GM12801 (cell line): Measurements from ENCODE around the gene ZBED5.

Experiments used
- TF ChIP-seq, protein P1 (sequence below): IDR thresholded peaks from one replicate; pipeline ENCODE4 v1.5.1; 2011; ENCODE audit warnings: control low read depth; ENCODE audit not compliant: insufficient read length; ENCODE audit errors: extremely low read depth

Gene ZBED5

DNA sequence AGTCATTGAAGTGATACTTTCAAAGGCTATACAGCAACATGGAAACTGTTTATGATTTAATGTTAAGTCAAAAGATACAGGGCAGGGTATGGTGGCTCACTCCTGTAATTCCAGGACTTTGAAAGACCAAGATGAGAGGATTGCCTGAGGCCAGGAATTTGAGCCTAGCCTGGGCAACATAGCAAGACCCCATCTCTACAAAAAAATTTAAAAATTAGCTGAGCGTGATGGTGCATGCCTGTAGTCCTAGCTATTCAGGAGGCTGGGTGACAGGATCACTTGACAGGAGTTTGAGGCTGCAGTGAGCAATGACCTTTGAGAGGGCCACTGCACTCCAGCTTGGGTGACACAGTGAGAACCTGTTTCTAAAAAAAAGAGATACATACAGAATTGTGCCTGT, 39.3 kb upstream of the ZBED5 start:
- TF ChIP-seq, protein P1, sequence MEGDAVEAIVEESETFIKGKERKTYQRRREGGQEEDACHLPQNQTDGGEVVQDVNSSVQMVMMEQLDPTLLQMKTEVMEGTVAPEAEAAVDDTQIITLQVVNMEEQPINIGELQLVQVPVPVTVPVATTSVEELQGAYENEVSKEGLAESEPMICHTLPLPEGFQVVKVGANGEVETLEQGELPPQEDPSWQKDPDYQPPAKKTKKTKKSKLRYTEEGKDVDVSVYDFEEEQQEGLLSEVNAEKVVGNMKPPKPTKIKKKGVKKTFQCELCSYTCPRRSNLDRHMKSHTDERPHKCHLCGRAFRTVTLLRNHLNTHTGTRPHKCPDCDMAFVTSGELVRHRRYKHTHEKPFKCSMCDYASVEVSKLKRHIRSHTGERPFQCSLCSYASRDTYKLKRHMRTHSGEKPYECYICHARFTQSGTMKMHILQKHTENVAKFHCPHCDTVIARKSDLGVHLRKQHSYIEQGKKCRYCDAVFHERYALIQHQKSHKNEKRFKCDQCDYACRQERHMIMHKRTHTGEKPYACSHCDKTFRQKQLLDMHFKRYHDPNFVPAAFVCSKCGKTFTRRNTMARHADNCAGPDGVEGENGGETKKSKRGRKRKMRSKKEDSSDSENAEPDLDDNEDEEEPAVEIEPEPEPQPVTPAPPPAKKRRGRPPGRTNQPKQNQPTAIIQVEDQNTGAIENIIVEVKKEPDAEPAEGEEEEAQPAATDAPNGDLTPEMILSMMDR: no peak

DNA sequence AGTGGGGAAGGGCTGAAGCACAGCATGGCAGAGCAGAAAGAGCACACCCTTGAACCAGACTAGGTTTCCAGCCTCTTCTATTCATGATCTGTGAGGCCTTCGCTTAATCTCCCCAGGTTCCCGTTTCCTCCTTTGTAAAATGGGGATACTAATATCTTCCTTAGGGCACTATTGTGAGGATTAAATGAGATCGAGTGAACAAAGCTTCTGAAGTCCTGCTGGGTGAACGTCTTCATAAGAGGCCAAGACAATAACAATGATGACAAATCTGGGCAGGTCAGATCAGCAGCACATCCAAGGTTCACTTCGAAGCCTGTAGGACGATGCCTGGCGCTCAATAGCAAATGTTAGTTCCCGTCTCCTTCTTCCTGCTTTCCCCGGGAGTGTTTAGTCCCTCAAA, 38.6 kb upstream of the ZBED5 start:
- TF ChIP-seq, protein P1: no peak

DNA sequence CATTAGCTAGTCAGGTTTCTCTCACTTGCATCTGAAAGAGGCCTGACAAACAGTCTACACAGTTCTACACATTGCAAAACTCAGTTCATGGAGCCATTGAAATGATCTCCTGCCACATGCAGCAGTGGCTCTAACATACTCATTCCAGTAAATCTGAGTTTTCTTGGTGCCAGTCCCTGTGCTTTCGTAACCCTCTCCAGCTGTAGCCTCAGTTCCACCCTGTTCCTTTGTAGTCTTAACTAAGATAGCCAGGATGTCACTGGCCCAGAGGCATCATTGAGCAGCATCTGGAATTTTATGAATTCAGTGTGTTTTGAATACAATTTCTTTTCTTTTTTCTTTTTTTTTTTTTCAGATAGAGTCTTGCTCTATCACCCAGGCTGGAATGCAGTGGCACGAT, 37.4 kb upstream of the ZBED5 start:
- TF ChIP-seq, protein P1: no peak

DNA sequence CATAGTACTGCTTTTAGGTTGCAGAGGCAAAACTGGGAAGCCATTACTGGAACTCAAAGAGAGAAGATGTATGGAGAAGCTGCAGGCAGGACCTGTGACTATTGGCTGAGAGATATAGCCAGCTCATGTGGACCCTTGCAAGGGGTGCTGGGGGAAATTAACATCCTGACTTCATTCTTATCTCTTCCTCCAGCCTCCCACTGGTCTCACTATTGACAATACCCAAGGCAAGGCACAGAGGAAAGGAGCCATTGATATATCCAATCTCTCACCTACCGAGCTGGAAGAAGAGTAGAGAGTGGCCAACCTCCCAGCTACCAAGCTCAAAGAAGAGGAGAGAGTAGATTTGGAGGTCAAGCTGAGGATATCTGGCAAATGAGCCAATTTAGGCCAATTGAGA, 36.8 kb upstream of the ZBED5 start:
- TF ChIP-seq, protein P1: no peak

DNA sequence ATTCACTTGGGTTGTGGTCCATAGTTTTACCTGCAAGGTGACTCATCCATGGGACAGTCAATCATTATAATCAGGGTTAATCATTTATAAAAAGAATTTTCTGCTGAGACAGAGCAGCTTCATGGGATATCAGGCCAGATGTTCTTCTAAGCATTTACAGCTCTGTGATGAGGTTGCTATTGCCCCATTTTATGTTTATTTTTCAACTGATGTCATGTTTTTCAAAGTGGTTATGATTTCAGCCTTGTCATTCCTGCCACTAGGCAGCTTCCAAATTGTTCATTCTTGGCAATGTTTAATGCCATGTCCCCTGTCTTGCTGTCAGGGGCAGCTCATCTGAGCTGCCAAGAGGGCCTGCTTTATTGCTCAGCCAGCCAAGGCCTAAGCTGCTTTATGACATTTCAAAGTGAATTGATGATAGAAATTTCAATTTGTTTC, 35.9 kb upstream of the ZBED5 start:
- TF ChIP-seq, protein P1: no peak

DNA sequence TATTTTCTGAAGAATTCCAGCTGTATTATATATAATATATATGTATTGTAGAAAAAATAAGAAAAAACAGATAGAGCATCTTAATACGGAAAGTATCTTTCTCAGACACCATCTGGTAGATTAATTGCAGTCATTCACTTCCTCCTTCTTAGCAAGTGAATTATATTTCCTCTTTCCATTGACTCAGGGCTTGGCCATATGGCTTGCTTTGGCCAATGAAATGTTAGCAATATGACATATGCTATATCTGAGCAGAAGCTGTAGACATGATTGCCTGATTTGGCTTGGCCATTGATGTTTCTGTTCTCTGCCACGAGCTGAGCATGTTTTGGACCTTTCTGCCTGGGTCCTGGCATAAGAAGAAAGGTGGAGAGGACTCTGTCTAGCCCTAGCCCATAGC, 34.4 kb upstream of the ZBED5 start:
- TF ChIP-seq, protein P1: no peak

DNA sequence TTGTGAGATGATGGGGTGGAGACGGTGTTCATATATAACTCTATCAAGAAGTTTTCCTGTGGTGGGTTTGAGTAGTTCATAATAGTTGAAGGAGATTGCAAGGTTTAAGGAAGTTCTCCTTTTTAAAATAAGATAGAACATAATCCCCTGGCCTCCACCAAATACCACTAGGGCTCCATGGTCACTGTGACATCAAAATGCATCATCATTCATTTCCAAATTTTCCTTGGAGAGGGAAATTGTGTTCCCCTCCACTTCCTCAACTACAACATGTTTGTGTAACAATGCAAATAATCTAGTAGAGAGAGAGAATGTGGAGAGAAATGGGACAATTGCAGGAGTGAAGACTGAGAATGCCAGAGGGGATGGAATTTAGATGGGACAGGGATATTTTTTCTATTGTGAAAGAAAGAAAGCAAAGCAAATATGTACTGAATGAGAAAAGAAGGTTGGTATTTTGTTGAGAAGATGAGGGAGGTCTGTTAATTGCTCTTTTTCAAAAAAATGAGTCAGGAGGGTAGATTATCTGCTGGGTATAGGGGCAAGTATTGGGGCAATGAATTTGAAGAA, 33.4 kb upstream of the ZBED5 start:
- TF ChIP-seq, protein P1: no peak

DNA sequence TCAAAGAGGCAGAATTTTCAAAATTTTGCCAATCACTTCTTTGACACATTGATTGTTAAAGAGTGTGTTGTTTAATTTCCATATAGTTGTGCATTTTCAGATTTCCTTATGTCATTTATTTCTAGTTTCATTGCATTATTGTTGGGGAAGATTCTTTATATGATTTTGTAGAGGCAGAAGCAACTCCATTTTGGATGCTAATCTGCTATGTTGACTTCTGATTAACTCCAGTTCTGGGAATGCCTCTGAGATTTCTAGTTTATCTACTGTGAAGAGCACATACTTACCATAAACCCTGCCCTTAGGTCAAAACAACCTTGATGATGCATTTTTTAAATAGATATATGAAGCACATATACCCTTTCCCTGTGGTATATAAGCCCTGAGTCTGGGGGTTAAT, 29.5 kb upstream of the ZBED5 start:
- TF ChIP-seq, protein P1: no peak
